Glutamatergic neuron (in vitro differentiated cells): ENCODE measurements around the gene CUL5. TPM values are rescaled to one million over a fixed set of nuclear protein-coding genes. Genes with fewer than 3 reads are reported as not detected.

Source experiments
- DNase-seq: peaks from one replicate; pipeline ENCODE4 v3.0.0; 2022
- H3K27ac Mint-ChIP-seq: one replicate; pipeline ENCODE4 v1.8.0; 2020; ENCODE audit warnings: mild to moderate bottlenecking, mixed read lengths, inconsistent platforms; ENCODE audit not compliant: unreplicated experiment
- H3K27me3 Mint-ChIP-seq: one replicate; pipeline ENCODE4 v1.8.0; 2020; ENCODE audit warnings: mild to moderate bottlenecking, moderate library complexity, mixed read lengths, inconsistent platforms; ENCODE audit not compliant: unreplicated experiment
- H3K36me3 Mint-ChIP-seq: one replicate; pipeline ENCODE4 v1.8.0; 2020; ENCODE audit warnings: mild to moderate bottlenecking, mixed read lengths, inconsistent platforms; ENCODE audit not compliant: unreplicated experiment
- H3K4me1 Mint-ChIP-seq: one replicate; pipeline ENCODE4 v1.8.0; 2020; ENCODE audit warnings: mild to moderate bottlenecking, low read depth, mixed read lengths, inconsistent platforms; ENCODE audit not compliant: unreplicated experiment
- H3K4me3 Mint-ChIP-seq: one replicate; pipeline ENCODE4 v1.8.0; 2020; ENCODE audit warnings: mild to moderate bottlenecking, mixed read lengths, inconsistent platforms; ENCODE audit not compliant: unreplicated experiment
- H3K9me3 Mint-ChIP-seq: one replicate; pipeline ENCODE4 v1.8.0; 2020; ENCODE audit warnings: mild to moderate bottlenecking, moderate library complexity, mixed read lengths, inconsistent platforms; ENCODE audit not compliant: unreplicated experiment
- CTCF ChIP-seq: fragments of 200-600 bp; sonication (generic); IDR thresholded peaks from one replicate; pipeline ENCODE4 v1.5.0; 2021; ENCODE audit not compliant: partially characterized antibody, unreplicated experiment
- total RNA-seq: library from RNA; stranded (reverse); fragmentation: NEBNext Ultra II Directional; extraction: Animal tissue kit (Norgen Biotek cat#: 25700); gene quantifications from one replicate; pipeline ENCODE4 v1.2.1, GENCODE V29; 2021; ENCODE audit not compliant: unreplicated experiment

CUL5 gene
- total RNA-seq, 1 donor from 2014 or later: 40.5 TPM

GRCh38 chr11:108032800-108033199, 24.1 kb downstream of the CUL5 start:
- H3K27me3 Mint-ChIP-seq: no peaks in the 10 kb centered on the region
- DNase-seq: no peak
- H3K4me3 Mint-ChIP-seq: no peak overlapping the region
- no peak overlapping the region for H3K27ac Mint-ChIP-seq
- no peak for TF ChIP-seq CTCF
- peaks cover 4% of the 10 kb centered on the region for H3K4me1 Mint-ChIP-seq
- H3K36me3 Mint-ChIP-seq: peaks cover 4% of the 10 kb centered on the region
- peaks cover 3% of the 10 kb centered on the region for H3K9me3 Mint-ChIP-seq

GRCh38 chr11:108034034-108034433, 25.3 kb downstream of the CUL5 start:
- Mint-ChIP-seq H3K4me1 (peaks cover 4% of the 10 kb centered on the region), H3K27ac (no peak overlapping the region), H3K36me3 (peaks cover 4% of the 10 kb centered on the region), H3K4me3 (no peak overlapping the region), H3K27me3 (no peaks in the 10 kb centered on the region), H3K9me3 (peaks cover 3% of the 10 kb centered on the region)
- DNase-seq: no peak
- no peak for TF ChIP-seq CTCF

GRCh38 chr11:108034952-108035351, 26.3 kb downstream of the CUL5 start:
- peaks cover 4% of the 10 kb centered on the region for H3K36me3 Mint-ChIP-seq
- no peak for TF ChIP-seq CTCF
- H3K4me1 Mint-ChIP-seq: peaks cover 4% of the 10 kb centered on the region
- no peaks in the 10 kb centered on the region for H3K27me3 Mint-ChIP-seq
- H3K9me3 Mint-ChIP-seq: peaks cover 3% of the 10 kb centered on the region
- no peak overlapping the region for H3K27ac Mint-ChIP-seq
- no peak for DNase-seq
- no peak overlapping the region for H3K4me3 Mint-ChIP-seq

GRCh38 chr11:108035690-108036089, 27.0 kb downstream of the CUL5 start:
- no peak for DNase-seq
- Mint-ChIP-seq H3K4me3 (no peak overlapping the region), H3K27ac (no peak overlapping the region), H3K9me3 (peaks cover 3% of the 10 kb centered on the region), H3K27me3 (no peaks in the 10 kb centered on the region), H3K36me3 (peaks cover 4% of the 10 kb centered on the region), H3K4me1 (peaks cover 4% of the 10 kb centered on the region)
- no peak for TF ChIP-seq CTCF

GRCh38 chr11:108037211-108037610, 28.5 kb downstream of the CUL5 start:
- TF ChIP-seq CTCF: no peak
- H3K36me3 Mint-ChIP-seq: no peaks in the 10 kb centered on the region
- H3K9me3 Mint-ChIP-seq: no peaks in the 10 kb centered on the region
- H3K27me3 Mint-ChIP-seq: no peaks in the 10 kb centered on the region
- DNase-seq: no peak
- H3K4me3 Mint-ChIP-seq: no peak overlapping the region
- H3K4me1 Mint-ChIP-seq: peaks cover 4% of the 10 kb centered on the region
- no peak overlapping the region for H3K27ac Mint-ChIP-seq
